A549 (cell line): ENCODE data around the gene HOMER1.

ENCODE experiments used
- CTCF ChIP-seq: fragments of >200 bp; sonication (Bioruptor Twin); formaldehyde crosslinking; IDR thresholded peaks from 3 replicates; pipeline ENCODE4 v1.5.1; 2016
- NFE2L2 ChIP-seq: fragments of 150-350 bp; conservative IDR thresholded peaks from 2 replicates; pipeline ENCODE4 v1.6.1; 2014; ENCODE audit warnings: low read length
- SMC3 ChIP-seq: fragments of >200 bp; sonication (Bioruptor Twin); formaldehyde crosslinking; IDR thresholded peaks from 3 replicates; pipeline ENCODE4 v1.6.1; 2018; ENCODE audit warnings: inconsistent platforms

- TF ChIP-seq CTCF, result no peak
- TF ChIP-seq NFE2L2, result no peak
- TF ChIP-seq SMC3, result no peak
These were observed 25.9 kb downstream of the HOMER1 start for GRCh38 chr5:79488058-79488457.
